Astrocyte of the spinal cord (primary cell): Measurements from ENCODE around the gene SLC25A31.

ENCODE experiments used
- DNase-seq: peaks from one replicate; pipeline ENCODE4 v3.0.0; 2011; ENCODE audit warnings: low read depth, low spot score
- H3K4me3 ChIP-seq: 2 replicates; pipeline ENCODE4 v1.5.1; 2011; ENCODE audit warnings: low read depth, mild to moderate bottlenecking, low read length, moderate library complexity
- CTCF ChIP-seq: IDR thresholded peaks from 2 replicates; pipeline ENCODE4 v1.5.1; 2012; ENCODE audit warnings: low read depth, mild to moderate bottlenecking, low read length, inconsistent platforms
- in situ Hi-C: cut with HindIII; loops from 2 replicates; pipeline ENCODE4 v1.10.0; 2017; ENCODE audit warnings: low sequenced_read_pairs

Gene SLC25A31

DNA sequence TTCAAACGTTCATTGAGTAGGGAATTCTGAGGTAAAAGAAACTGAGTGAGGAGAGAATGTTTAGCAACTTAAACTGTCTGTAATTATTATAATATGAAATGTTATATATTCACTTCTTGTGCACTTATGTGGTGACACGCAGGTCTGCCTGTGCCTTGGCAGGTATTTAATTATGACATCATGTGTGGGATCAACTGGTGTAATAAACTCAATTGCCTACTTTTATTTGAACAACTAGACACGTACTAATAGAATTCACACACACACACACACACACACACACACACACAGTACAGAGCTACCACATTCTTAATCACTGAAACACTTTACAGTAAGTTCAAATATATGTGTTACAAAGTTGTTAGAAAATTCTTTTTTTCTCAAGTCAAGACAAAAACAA, 20.7 kb upstream of the SLC25A31 start:
- no peak overlapping the region for H3K4me3 ChIP-seq
- no peak for DNase-seq
- TF ChIP-seq CTCF: no peak
- in situ Hi-C loops: no loop called here

- H3K4me3 ChIP-seq: no peak overlapping the region
- DNase-seq: no peak
- in situ Hi-C loops: no loop called here
- TF ChIP-seq CTCF: no peak
Observed at GRCh38 chr4:127731406-127731805, 1.2 kb downstream of the SLC25A31 start.

GRCh38 chr4:127732623-127733328, 2.6 kb downstream of the SLC25A31 start:
- in situ Hi-C loops: no loop called here
- peak; percentile 63 for DNase-seq
- peak; percentile 52 for TF ChIP-seq CTCF

DNA sequence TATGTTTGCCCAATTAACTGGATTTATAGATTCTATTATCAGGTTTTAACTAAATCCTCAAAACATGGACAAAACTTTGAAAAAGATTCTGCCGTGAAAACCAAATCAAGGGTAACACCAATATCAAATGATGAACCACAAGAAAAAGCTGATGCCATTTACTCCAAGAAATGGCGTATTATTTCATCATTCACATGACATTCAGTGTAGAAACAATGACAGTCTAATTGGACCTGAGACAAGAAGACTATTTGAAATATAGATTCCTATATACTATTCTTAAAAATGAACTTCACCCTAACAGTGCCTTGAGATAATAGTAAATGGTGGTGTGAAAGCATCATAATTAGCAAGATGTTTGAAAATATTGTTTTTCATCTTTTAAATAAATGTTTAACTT, 4.8 kb downstream of the SLC25A31 start:
- TF ChIP-seq CTCF: no peak
- in situ Hi-C loops: no loop called here
- no peak for DNase-seq
- no peak overlapping the region for H3K4me3 ChIP-seq

More at GRCh38 chr4:127732623-127733328, 2.6 kb downstream of the SLC25A31 start:
- H3K4me3 ChIP-seq: no peak overlapping the region

DNA sequence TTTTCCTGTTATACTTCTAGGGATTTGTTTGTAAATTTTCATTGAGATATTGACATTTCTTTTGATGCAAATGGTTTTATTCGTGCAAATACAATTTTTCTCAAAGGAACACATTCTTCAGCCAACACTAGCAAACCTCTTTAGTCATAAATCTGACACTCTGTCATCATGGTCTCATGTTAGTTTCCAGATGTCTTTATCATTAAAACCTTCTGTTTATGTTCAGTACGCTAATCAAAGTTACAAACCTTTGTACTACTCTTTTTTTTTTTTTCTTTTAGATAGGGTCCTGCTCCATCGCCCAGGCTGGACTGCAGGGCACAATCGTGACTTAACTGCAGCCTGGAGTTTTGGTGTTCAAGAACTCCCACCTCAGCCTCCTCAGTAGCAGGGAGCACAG, 7.1 kb downstream of the SLC25A31 start:
- no peak overlapping the region for H3K4me3 ChIP-seq
- TF ChIP-seq CTCF: no peak
- DNase-seq: no peak
- in situ Hi-C loops: no loop called here

DNA sequence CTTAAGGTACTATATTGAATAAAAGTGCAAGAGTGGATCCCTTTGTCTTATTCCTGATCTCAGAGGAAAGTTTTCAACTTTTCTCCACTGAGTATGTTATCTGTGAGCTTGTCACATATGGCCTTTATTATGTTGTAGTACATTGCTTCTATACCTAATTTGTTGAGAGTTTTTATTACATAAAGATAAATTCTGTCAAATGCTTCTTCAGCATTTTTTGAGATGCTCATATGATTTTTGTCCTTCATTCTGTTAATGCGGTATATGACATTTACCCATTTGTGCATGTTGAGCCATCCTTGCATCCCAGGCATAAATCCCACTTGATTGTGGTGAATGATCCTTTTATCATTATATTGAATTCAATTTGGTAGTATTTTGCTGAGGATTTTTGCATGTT, 11.0 kb downstream of the SLC25A31 start:
- in situ Hi-C loops: no loop called here
- no peak for TF ChIP-seq CTCF
- H3K4me3 ChIP-seq: no peak overlapping the region
- DNase-seq: no peak
